A673 (cell line): ENCODE measurements around the gene FUZ. TPM values are rescaled to one million over a fixed set of nuclear protein-coding genes. Genes with fewer than 3 reads are reported as not detected.
A peak's percentile ranks its signal among the peaks of the same experiment; 100 is the strongest.

Experiments used
- BruUV-seq: library from RNA; stranded (reverse); fragments of 400-500 nt; replicated peaks from 2 replicates; lab custom pipeline; 2021; lab: Mats Ljungman, UMichigan
- CTCF ChIA-PET: fragments of 300-600 bp; sonication (Branson Sonifier 250); formaldehyde crosslinking; loops from one replicate; lab custom pipeline; 2022; ENCODE audit warnings: antibody characterized with exemption; lab: Charles Lee
- POLR2A ChIA-PET: fragments of 300-600 bp; sonication (Branson Sonifier 250); formaldehyde crosslinking; loops from one replicate; lab custom pipeline; 2022; ENCODE audit warnings: antibody characterized with exemption; ENCODE audit not compliant: low non-redundant PET; lab: Charles Lee
- DNase-seq: peaks from one replicate; pipeline ENCODE4 v3.0.0-alpha.2; 2015; ENCODE audit warnings: low spot score
- H3K27ac ChIP-seq: fragments of 200-600 bp; sonication (generic); 2 replicates; pipeline ENCODE4 v1.5.1; 2016; ENCODE audit warnings: mixed run types, low read depth, mild to moderate bottlenecking, mixed read lengths, antibody characterized with exemption, low read length; ENCODE audit not compliant: poor library complexity, severe bottlenecking
- H3K27me3 ChIP-seq: fragments of 200-600 bp; sonication (generic); replicated peaks from 2 replicates; pipeline ENCODE4 v1.6.1; 2017; ENCODE audit warnings: mixed run types, low read depth, mild to moderate bottlenecking, mixed read lengths, antibody characterized with exemption, low read length; ENCODE audit not compliant: insufficient read depth, poor library complexity
- H3K36me3 ChIP-seq: fragments of 200-600 bp; sonication (generic); 2 replicates; pipeline ENCODE4 v1.6.1; 2016; ENCODE audit warnings: mixed run types, mild to moderate bottlenecking, mixed read lengths, antibody characterized with exemption, low read length; ENCODE audit not compliant: insufficient read depth, poor library complexity, severe bottlenecking
- H3K4me1 ChIP-seq: fragments of 200-600 bp; sonication (generic); 2 replicates; pipeline ENCODE4 v1.6.1; 2017; ENCODE audit warnings: mixed run types, mild to moderate bottlenecking, mixed read lengths, antibody characterized with exemption, low read length; ENCODE audit not compliant: insufficient read depth, poor library complexity, severe bottlenecking
- H3K4me3 ChIP-seq: fragments of 200-600 bp; sonication (generic); 2 replicates; pipeline ENCODE4 v1.5.1; 2016; ENCODE audit warnings: low read depth, mixed run types, mild to moderate bottlenecking, mixed read lengths, low read length; ENCODE audit not compliant: poor library complexity, severe bottlenecking
- H3K9me3 ChIP-seq: fragments of 200-600 bp; sonication (generic); 2 replicates; pipeline ENCODE4 v1.6.1; 2016; ENCODE audit warnings: mixed run types, low read depth, mild to moderate bottlenecking, mixed read lengths, antibody characterized with exemption, low read length; ENCODE audit not compliant: poor library complexity, severe bottlenecking
- CTCF ChIP-seq: fragments of 300-800, 200-600 bp; sonication (generic); conservative IDR thresholded peaks from 2 replicates; pipeline ENCODE4 v1.5.1; 2017; ENCODE audit warnings: low read depth, mild to moderate bottlenecking, antibody characterized with exemption, low read length, moderate library complexity, mixed read lengths
- EZH2 ChIP-seq: fragments of 200-600 bp; sonication (generic); IDR thresholded peaks from 2 replicates; pipeline ENCODE4 v1.6.1; 2017; ENCODE audit warnings: borderline replicate concordance, low read depth, mild to moderate bottlenecking, mixed read lengths, antibody characterized with exemption, low read length; ENCODE audit not compliant: poor library complexity, severe bottlenecking
- intact Hi-C: fragments of 100-400 bp; cut with micrococcal nuclease; formaldehyde crosslinking; loops from one replicate; pipeline ENCODE4 v1.10.0; 2022; ENCODE audit not compliant: unreplicated experiment
- total RNA-seq: library from RNA; stranded (reverse); gene quantifications from 2 replicates; pipeline ENCODE4 v1.2.3, GENCODE V29; 2021

The FUZ gene
- total RNA-seq, 1 experiment from 2014 or later: 53.0 TPM

GRCh38 chr19:49807904-49808675 lies 5.0 kb downstream of the FUZ start:
- Histone ChIP-seq H3K27me3 (no peaks in the 10 kb centered on the region), H3K9me3 (no peaks in the 10 kb centered on the region), H3K4me3 (peak overlapping the region; percentile 52), H3K27ac (peak overlapping the region; percentile 77), H3K36me3 (peaks cover 16% of the 10 kb centered on the region), H3K4me1 (peaks cover 20% of the 10 kb centered on the region)
- POLR2A ChIA-PET: no interaction called here
- intact Hi-C loops: no loop called here
- no TSS peak for BruUV-seq
- TF ChIP-seq CTCF (no peak), EZH2 (no peak)
- CTCF ChIA-PET: interaction anchor here (0.6 kb wide), 2 partner anchors 137 to 658 kb away, joined by 3 to 4 read pairs; no protein-coding TSS in a partner anchor
- DNase-seq: no peak

DNA sequence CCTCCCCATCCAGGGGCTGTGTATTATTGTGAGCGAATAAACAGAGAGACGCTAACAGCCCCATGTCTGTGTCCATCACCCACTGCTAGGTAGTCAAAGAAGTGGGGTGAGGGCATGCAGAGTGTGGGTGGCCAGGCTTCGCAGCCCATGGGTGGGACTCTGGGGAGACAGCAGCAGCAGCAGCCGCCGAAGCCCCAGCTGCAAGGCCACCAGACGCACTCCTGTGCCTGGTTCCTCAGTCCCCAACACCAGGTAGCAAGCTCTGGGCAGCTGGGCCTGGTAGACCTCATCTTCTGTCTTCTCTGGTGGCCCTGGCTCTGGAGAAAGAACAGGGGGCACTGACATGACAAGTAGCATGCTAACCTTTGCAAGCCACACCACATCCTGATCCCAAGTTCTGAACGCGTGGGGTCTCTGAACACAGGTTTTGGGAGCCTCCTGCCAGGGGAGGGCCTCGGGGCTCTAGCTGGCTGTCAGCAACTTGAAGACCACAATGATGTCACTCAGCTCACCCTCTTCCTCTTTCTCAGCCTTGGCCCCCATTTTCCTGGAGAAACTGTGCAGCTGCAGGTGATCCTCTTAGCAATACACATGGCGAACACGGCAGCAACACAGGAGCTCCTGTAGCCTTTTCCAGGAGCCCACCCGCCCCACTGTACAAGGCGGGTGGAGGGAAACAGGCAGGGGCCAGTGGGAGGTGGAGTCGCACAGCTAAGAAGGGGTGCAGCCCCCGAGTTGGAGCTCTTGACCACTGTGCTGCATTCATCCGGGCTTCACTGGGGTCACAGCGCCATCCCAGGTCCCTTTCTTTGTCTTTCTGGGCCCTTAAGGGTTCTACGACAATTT lies 5.8 kb downstream of the FUZ start:
- peaks cover 24% of the 10 kb centered on the region for H3K4me1 ChIP-seq
- no peak for TF ChIP-seq EZH2
- TF ChIP-seq CTCF: no peak
- no peak overlapping the region for H3K4me3 ChIP-seq
- DNase-seq: no peak
- CTCF ChIA-PET: no interaction called here
- H3K27me3 ChIP-seq: no peaks in the 10 kb centered on the region
- no TSS peak for BruUV-seq
- POLR2A ChIA-PET: no interaction called here
- H3K9me3 ChIP-seq: no peaks in the 10 kb centered on the region
- intact Hi-C loops: no loop called here
- H3K27ac ChIP-seq: no peak overlapping the region
- H3K36me3 ChIP-seq: peaks cover 18% of the 10 kb centered on the region

- TF ChIP-seq CTCF (no peak), EZH2 (no peak)
- Histone ChIP-seq H3K4me3 (no peak overlapping the region), H3K27me3 (no peaks in the 10 kb centered on the region), H3K27ac (no peak overlapping the region), H3K9me3 (no peaks in the 10 kb centered on the region), H3K4me1 (peaks cover 28% of the 10 kb centered on the region), H3K36me3 (peaks cover 18% of the 10 kb centered on the region)
- intact Hi-C loops: no loop called here
- BruUV-seq: TSS peak; percentile 38
- no peak for DNase-seq
- ChIA-PET POLR2A (no interaction called here), CTCF (no interaction called here)
These were observed 6.5 kb downstream of the FUZ start for GRCh38 chr19:49806620-49806959.
